ENCODE data around the gene MYO10. TPM values are rescaled to one million over a fixed set of nuclear protein-coding genes. Genes with fewer than 3 reads are reported as not detected.

The MYO10 gene
- total and polyA plus RNA-seq, 2 experiments from 2014 or later: 119 to 276 TPM

DNA sequence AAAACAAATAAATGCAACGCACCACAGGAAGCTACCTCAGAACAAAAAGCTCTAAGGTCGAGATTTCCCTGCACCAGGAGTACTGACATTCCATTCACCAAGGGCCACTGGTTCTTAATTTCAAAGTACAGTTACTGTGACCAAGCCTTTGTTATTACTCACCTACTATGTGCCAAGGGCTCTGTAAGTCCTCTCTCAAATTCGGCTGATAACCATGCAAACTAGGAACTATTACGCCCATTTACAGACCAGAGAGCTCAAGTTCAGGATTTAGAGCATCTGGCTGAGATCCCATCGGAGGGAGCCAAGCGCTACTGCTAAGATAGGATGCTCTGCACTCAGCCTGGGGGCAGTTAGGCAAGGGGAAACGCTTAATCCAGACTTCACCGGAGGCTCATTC, 5.6 kb downstream of the MYO10 start:
- Histone ChIP-seq H3K4me1 (ENCODE audit: insufficient read depth) (peaks cover 36% of the 10 kb centered on the region), H2AFZ (no peak overlapping the region), H3K36me3 (ENCODE audit: insufficient read depth) (no peaks in the 10 kb centered on the region), H3K9me2 (ENCODE audit: insufficient read depth) (no peaks in the 10 kb centered on the region), H3K79me2 (replicated peaks; ENCODE audit: insufficient read depth) (peaks cover 92% of the 10 kb centered on the region), H3K4me2 (no peak overlapping the region), H3K4me3 (no peak overlapping the region), H4K20me1 (replicated peaks; ENCODE audit: insufficient read depth) (peaks cover 38% of the 10 kb centered on the region), H3F3A (replicated peaks; ENCODE audit: low read depth) (no peaks in the 10 kb centered on the region), H3K27me3 (ENCODE audit: insufficient read depth) (peaks cover 24% of the 10 kb centered on the region), H3K27ac (ENCODE audit: low read depth) (no peak overlapping the region)
- H3K27me3 Mint-ChIP-seq (ENCODE audit: insufficient read depth, low read depth, poor library complexity): peaks cover 15% of the 10 kb centered on the region
- TF ChIP-seq EZH2 (IDR thresholded peaks at IDR 0.05; ENCODE audit: low read depth, unreplicated experiment) (no peak), STAT1 (IDR thresholded peaks at IDR 0.05; ENCODE audit: unreplicated experiment) (no peak), ZNF331 (CRISPR knock-in tag; IDR thresholded peaks at IDR 0.05; ENCODE audit: low read depth) (no peak), EZH2phosphoT487 (IDR thresholded peaks at IDR 0.05; ENCODE audit: unreplicated experiment) (no peak), JUNB (IDR thresholded peaks at IDR 0.05; ENCODE audit: unreplicated experiment) (no peak), CREB1 (CRISPR knock-in tag; IDR thresholded peaks at IDR 0.05; ENCODE audit: low read depth) (no peak), ZNF114 (CRISPR knock-in tag; IDR thresholded peaks at IDR 0.05) (no peak), POLR2AphosphoS5 (IDR thresholded peaks at IDR 0.05; ENCODE audit: low read depth) (no peak), NANOG (IDR thresholded peaks at IDR 0.05; ENCODE audit: borderline replicate concordance) (no peak)
- TF ChIP-seq, protein P1, sequence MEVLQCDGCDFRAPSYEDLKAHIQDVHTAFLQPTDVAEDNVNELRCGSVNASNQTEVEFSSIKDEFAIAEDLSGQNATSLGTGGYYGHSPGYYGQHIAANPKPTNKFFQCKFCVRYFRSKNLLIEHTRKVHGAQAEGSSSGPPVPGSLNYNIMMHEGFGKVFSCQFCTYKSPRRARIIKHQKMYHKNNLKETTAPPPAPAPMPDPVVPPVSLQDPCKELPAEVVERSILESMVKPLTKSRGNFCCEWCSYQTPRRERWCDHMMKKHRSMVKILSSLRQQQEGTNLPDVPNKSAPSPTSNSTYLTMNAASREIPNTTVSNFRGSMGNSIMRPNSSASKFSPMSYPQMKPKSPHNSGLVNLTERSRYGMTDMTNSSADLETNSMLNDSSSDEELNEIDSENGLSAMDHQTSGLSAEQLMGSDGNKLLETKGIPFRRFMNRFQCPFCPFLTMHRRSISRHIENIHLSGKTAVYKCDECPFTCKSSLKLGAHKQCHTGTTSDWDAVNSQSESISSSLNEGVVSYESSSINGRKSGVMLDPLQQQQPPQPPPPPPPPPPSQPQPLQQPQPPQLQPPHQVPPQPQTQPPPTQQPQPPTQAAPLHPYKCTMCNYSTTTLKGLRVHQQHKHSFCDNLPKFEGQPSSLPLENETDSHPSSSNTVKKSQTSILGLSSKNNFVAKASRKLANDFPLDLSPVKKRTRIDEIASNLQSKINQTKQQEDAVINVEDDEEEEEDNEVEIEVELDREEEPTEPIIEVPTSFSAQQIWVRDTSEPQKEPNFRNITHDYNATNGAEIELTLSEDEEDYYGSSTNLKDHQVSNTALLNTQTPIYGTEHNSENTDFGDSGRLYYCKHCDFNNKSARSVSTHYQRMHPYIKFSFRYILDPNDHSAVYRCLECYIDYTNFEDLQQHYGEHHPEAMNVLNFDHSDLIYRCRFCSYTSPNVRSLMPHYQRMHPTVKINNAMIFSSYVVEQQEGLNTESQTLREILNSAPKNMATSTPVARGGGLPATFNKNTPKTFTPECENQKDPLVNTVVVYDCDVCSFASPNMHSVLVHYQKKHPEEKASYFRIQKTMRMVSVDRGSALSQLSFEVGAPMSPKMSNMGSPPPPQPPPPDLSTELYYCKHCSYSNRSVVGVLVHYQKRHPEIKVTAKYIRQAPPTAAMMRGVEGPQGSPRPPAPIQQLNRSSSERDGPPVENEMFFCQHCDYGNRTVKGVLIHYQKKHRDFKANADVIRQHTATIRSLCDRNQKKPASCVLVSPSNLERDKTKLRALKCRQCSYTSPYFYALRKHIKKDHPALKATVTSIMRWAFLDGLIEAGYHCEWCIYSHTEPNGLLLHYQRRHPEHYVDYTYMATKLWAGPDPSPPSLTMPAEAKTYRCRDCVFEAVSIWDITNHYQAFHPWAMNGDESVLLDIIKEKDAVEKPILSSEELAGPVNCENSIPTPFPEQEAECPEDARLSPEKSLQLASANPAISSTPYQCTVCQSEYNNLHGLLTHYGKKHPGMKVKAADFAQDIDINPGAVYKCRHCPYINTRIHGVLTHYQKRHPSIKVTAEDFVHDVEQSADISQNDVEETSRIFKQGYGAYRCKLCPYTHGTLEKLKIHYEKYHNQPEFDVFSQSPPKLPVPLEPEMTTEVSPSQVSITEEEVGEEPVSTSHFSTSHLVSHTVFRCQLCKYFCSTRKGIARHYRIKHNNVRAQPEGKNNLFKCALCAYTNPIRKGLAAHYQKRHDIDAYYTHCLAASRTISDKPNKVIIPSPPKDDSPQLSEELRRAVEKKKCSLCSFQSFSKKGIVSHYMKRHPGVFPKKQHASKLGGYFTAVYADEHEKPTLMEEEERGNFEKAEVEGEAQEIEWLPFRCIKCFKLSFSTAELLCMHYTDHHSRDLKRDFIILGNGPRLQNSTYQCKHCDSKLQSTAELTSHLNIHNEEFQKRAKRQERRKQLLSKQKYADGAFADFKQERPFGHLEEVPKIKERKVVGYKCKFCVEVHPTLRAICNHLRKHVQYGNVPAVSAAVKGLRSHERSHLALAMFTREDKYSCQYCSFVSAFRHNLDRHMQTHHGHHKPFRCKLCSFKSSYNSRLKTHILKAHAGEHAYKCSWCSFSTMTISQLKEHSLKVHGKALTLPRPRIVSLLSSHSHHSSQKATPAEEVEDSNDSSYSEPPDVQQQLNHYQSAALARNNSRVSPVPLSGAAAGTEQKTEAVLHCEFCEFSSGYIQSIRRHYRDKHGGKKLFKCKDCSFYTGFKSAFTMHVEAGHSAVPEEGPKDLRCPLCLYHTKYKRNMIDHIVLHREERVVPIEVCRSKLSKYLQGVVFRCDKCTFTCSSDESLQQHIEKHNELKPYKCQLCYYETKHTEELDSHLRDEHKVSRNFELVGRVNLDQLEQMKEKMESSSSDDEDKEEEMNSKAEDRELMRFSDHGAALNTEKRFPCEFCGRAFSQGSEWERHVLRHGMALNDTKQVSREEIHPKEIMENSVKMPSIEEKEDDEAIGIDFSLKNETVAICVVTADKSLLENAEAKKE (CRISPR knock-in tag; IDR thresholded peaks at IDR 0.05): no peak
- TF ChIP-seq, protein P2, sequence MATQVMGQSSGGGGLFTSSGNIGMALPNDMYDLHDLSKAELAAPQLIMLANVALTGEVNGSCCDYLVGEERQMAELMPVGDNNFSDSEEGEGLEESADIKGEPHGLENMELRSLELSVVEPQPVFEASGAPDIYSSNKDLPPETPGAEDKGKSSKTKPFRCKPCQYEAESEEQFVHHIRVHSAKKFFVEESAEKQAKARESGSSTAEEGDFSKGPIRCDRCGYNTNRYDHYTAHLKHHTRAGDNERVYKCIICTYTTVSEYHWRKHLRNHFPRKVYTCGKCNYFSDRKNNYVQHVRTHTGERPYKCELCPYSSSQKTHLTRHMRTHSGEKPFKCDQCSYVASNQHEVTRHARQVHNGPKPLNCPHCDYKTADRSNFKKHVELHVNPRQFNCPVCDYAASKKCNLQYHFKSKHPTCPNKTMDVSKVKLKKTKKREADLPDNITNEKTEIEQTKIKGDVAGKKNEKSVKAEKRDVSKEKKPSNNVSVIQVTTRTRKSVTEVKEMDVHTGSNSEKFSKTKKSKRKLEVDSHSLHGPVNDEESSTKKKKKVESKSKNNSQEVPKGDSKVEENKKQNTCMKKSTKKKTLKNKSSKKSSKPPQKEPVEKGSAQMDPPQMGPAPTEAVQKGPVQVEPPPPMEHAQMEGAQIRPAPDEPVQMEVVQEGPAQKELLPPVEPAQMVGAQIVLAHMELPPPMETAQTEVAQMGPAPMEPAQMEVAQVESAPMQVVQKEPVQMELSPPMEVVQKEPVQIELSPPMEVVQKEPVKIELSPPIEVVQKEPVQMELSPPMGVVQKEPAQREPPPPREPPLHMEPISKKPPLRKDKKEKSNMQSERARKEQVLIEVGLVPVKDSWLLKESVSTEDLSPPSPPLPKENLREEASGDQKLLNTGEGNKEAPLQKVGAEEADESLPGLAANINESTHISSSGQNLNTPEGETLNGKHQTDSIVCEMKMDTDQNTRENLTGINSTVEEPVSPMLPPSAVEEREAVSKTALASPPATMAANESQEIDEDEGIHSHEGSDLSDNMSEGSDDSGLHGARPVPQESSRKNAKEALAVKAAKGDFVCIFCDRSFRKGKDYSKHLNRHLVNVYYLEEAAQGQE (IDR thresholded peaks at IDR 0.05; ENCODE audit: unreplicated experiment): no peak
- TF ChIP-seq, protein P3, sequence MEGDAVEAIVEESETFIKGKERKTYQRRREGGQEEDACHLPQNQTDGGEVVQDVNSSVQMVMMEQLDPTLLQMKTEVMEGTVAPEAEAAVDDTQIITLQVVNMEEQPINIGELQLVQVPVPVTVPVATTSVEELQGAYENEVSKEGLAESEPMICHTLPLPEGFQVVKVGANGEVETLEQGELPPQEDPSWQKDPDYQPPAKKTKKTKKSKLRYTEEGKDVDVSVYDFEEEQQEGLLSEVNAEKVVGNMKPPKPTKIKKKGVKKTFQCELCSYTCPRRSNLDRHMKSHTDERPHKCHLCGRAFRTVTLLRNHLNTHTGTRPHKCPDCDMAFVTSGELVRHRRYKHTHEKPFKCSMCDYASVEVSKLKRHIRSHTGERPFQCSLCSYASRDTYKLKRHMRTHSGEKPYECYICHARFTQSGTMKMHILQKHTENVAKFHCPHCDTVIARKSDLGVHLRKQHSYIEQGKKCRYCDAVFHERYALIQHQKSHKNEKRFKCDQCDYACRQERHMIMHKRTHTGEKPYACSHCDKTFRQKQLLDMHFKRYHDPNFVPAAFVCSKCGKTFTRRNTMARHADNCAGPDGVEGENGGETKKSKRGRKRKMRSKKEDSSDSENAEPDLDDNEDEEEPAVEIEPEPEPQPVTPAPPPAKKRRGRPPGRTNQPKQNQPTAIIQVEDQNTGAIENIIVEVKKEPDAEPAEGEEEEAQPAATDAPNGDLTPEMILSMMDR (conservative IDR thresholded peaks at IDR 0.05; ENCODE audit: low read depth in 2 of 2): no peak
- TF ChIP-seq, protein P4, sequence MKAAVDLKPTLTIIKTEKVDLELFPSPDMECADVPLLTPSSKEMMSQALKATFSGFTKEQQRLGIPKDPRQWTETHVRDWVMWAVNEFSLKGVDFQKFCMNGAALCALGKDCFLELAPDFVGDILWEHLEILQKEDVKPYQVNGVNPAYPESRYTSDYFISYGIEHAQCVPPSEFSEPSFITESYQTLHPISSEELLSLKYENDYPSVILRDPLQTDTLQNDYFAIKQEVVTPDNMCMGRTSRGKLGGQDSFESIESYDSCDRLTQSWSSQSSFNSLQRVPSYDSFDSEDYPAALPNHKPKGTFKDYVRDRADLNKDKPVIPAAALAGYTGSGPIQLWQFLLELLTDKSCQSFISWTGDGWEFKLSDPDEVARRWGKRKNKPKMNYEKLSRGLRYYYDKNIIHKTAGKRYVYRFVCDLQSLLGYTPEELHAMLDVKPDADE (IDR thresholded peaks at IDR 0.05): no peak
- DNase-seq (ENCODE audit: low spot score): peak; percentile 57
- H3K9me3 Mint-ChIP-seq: no peaks in the 10 kb centered on the region
- H3K4me1 Mint-ChIP-seq: peaks cover 43% of the 10 kb centered on the region
- peaks cover 3% of the 10 kb centered on the region; the same call in 1 of the 3 replicates for H3K36me3 Mint-ChIP-seq (ENCODE audit: low read depth)
- no peak overlapping the region for H3K4me3 Mint-ChIP-seq
- peak; percentile 48 for ATAC-seq
- H3K27ac Mint-ChIP-seq: no peak overlapping the region

All from GM23338 (cell line).